A549 (cell line): ENCODE results near the gene ADORA1. TPM values are rescaled to one million over a fixed set of nuclear protein-coding genes. Genes with fewer than 3 reads are reported as not detected.

Experiments
- ATAC-seq, 2 experiments: fragments of 200-7000 bp in 1 of 2; fragments of >200 bp in 1 of 2; cut with Nextera tagmentation in 1 of 2; cut with Tn5 transposase in 1 of 2; 3 replicates each; pipeline versions ENCODE4 v1.8.0 to v1.9.1; 2018 to 2020; ENCODE audit warnings: mild to moderate bottlenecking in 1 of 2, moderate library complexity in 1 of 2
- CTCF ChIA-PET: fragments of 300-600 bp; sonication (Branson Sonifier 250); formaldehyde crosslinking; extraction: SDS; loops from one replicate; lab custom pipeline; 2021; ENCODE audit warnings: antibody characterized with exemption, inconsistent platforms; lab: Yijun Ruan, JAX
- POLR2A ChIA-PET: fragments of 350-600 bp; formaldehyde crosslinking; extraction: SDS; loops from one replicate; lab custom pipeline; 2021; ENCODE audit warnings: antibody characterized with exemption, inconsistent platforms; lab: Yijun Ruan, JAX
- DNase-seq, 2 experiments: peaks; one replicate each; pipeline versions ENCODE4 v3.0.0 to v3.0.0-alpha.2; 2011 to 2016; ENCODE audit warnings: low read depth in 1 of 2, low spot score in 1 of 2
- FAIRE-seq: peaks from 2 replicates; lab custom pipeline; 2011; peaks lifted over from hg19 to GRCh38; lab: Jason Lieb, UNC
- H3K27ac ChIP-seq, 2 experiments: fragments of >200 bp; sonication (Bioruptor Twin); formaldehyde crosslinking; 3 replicates each; pipeline ENCODE4 v1.5.1; 2016 to 2017
- H3K4me1 ChIP-seq: fragments of >200 bp; sonication (Bioruptor Twin); formaldehyde crosslinking; 3 replicates; pipeline ENCODE4 v1.6.1; 2016
- H3K4me2 ChIP-seq: fragments of >200 bp; sonication (Bioruptor Twin); formaldehyde crosslinking; 3 replicates; pipeline ENCODE4 v1.6.1; 2016
- H3K4me3 ChIP-seq: fragments of >200 bp; sonication (Bioruptor Twin); formaldehyde crosslinking; 3 replicates; pipeline ENCODE4 v1.5.1; 2016
- H3K9me3 ChIP-seq: fragments of >200 bp; sonication (Bioruptor Twin); formaldehyde crosslinking; 3 replicates; pipeline ENCODE4 v1.6.1; 2016
- BHLHE40 ChIP-seq: IDR thresholded peaks from 2 replicates; pipeline ENCODE4 v1.6.1; 2012; ENCODE audit warnings: low read depth, low read length, inconsistent platforms
- CBX2 ChIP-seq: fragments of 200-600 bp; sonication (generic); IDR thresholded peaks from 2 replicates; pipeline ENCODE4 v1.6.1; 2016; ENCODE audit warnings: low read depth, mild to moderate bottlenecking, borderline replicate concordance
- CEBPB ChIP-seq, 2 experiments: fragments of >200 bp in 1 of 2; sonication (Bioruptor Twin) in 1 of 2; formaldehyde crosslinking in 1 of 2; IDR thresholded peaks; 2 replicates each; pipeline ENCODE4 v1.6.1; 2012 to 2016
- FOSB ChIP-seq: fragments of 250-450 bp; sonication (Bioruptor Pico); IDR thresholded peaks from 2 replicates; pipeline ENCODE4 v1.5.0; 2020; ENCODE audit warnings: mild to moderate bottlenecking, moderate library complexity
- FOSL2 ChIP-seq, 2 experiments: fragments of 450-650 bp in 1 of 2; fragments of >200 bp in 1 of 2; sonication (Bioruptor Twin) in 1 of 2; formaldehyde crosslinking; IDR thresholded peaks; 2 replicates each; pipeline versions ENCODE4 v1.5.0 to v1.6.1; 2016 to 2020; ENCODE audit warnings: mild to moderate bottlenecking in 1 of 2, moderate library complexity in 1 of 2
- FOXS1 ChIP-seq: fragments of 250-450 bp; sonication (Bioruptor Pico); IDR thresholded peaks from 2 replicates; pipeline ENCODE4 v1.5.0; 2020; ENCODE audit warnings: mild to moderate bottlenecking, moderate library complexity
- GATA3 ChIP-seq: IDR thresholded peaks from 2 replicates; pipeline ENCODE4 v1.6.1; 2012; ENCODE audit warnings: borderline replicate concordance
- HDAC2 ChIP-seq: fragments of 200-600 bp; sonication (generic); IDR thresholded peaks from 2 replicates; pipeline ENCODE4 v1.6.1; 2016
- HOXB5 ChIP-seq: fragments of 250-450 bp; sonication (Bioruptor Pico); IDR thresholded peaks from 2 replicates; pipeline ENCODE4 v1.5.0; 2020; ENCODE audit warnings: mild to moderate bottlenecking, moderate library complexity
- JUNB ChIP-seq: fragments of >200 bp; sonication (Bioruptor Twin); formaldehyde crosslinking; IDR thresholded peaks from 2 replicates; pipeline ENCODE4 v1.6.1; 2016
- MAFK ChIP-seq: fragments of 450-650 bp; IDR thresholded peaks from 2 replicates; pipeline ENCODE4 v1.6.1; 2014; ENCODE audit not compliant: partially characterized antibody
- MAZ ChIP-seq: fragments of 150-350 bp; IDR thresholded peaks from 2 replicates; pipeline ENCODE4 v1.6.1; 2014; ENCODE audit warnings: antibody characterized with exemption, low read depth, low read length, borderline replicate concordance
- NFE2L2 ChIP-seq: fragments of 150-350 bp; conservative IDR thresholded peaks from 2 replicates; pipeline ENCODE4 v1.6.1; 2014; ENCODE audit warnings: low read length
- NPAS2 ChIP-seq: fragments of 250-450 bp; sonication (Bioruptor Pico); IDR thresholded peaks from 2 replicates; pipeline ENCODE4 v1.8.0; 2022; ENCODE audit warnings: mild to moderate bottlenecking, moderate library complexity, borderline replicate concordance
- NR3C1 ChIP-seq: fragments of >200 bp; sonication (Bioruptor Twin); formaldehyde crosslinking; IDR thresholded peaks from 3 replicates; pipeline ENCODE4 v1.6.1; 2017
- PHF8 ChIP-seq: fragments of 200-600 bp; sonication (generic); IDR thresholded peaks from 2 replicates; pipeline ENCODE4 v1.6.1; 2016; ENCODE audit warnings: low read depth, mild to moderate bottlenecking, antibody characterized with exemption, moderate library complexity, borderline replicate concordance
- POLR2A ChIP-seq: IDR thresholded peaks from 2 replicates; pipeline ENCODE4 v1.6.1; 2012; ENCODE audit warnings: mild to moderate bottlenecking, low read length
- POLR2AphosphoS2 ChIP-seq: conservative IDR thresholded peaks from 2 replicates; pipeline ENCODE4 v1.6.1; 2012; ENCODE audit warnings: low read length, improper control_type of control experiment, inconsistent platforms
- TP53 ChIP-seq: fragments of 250-450 bp; sonication (Bioruptor Pico); IDR thresholded peaks from 2 replicates; pipeline ENCODE4 v1.5.0; 2021; ENCODE audit warnings: mild to moderate bottlenecking, moderate library complexity
- ZNF302 ChIP-seq: fragments of 250-450 bp; sonication (Bioruptor Pico); IDR thresholded peaks from 2 replicates; pipeline ENCODE4 v1.9.0; 2021; ENCODE audit warnings: inconsistent platforms, mild to moderate bottlenecking, moderate library complexity
- WGBS: methylation state at CpG from one replicate; pipeline ENCODE4 v1.1.6; 2017; ENCODE audit errors: missing lambda C conversion rate; 5-methylcytosine and 5-hydroxymethylcytosine counted together
- polyA plus RNA-seq, 4 experiments: library from polyadenylated mRNA; depleted of rRNA in 3 of 4; stranded (reverse); fragments of >200 nt; fragmentation: RNase III in 1 of 4; extraction: RNeasy Plus Mini Kit Qiagen cat#74134 plus additional on column Dnase treatment in 1 of 4; gene quantifications; 2 replicates in 3 of 4; 3 replicates in 1 of 4; pipeline ENCODE4 v1.2.3, GENCODE V29; 2011 to 2017
- TF ChIP-seq, protein P1 (sequence below): fragments of 250-450 bp; sonication (Bioruptor Pico); IDR thresholded peaks from 2 replicates; pipeline ENCODE4 v1.5.0; 2020; ENCODE audit warnings: low read depth, mild to moderate bottlenecking, moderate library complexity
- TF ChIP-seq, protein P2 (sequence below): IDR thresholded peaks from 2 replicates; pipeline ENCODE4 v1.6.1; 2012; ENCODE audit warnings: low read depth, borderline replicate concordance
- TF ChIP-seq, protein P3 (sequence below): fragments of >200 bp; sonication (Bioruptor Twin); formaldehyde crosslinking; IDR thresholded peaks from 2 replicates; pipeline ENCODE4 v1.6.1; 2016
- TF ChIP-seq, protein P4 (sequence below): fragments of 450-650 bp; IDR thresholded peaks from 2 replicates; pipeline ENCODE4 v1.6.1; 2014; ENCODE audit warnings: antibody characterized with exemption
- TF ChIP-seq, protein P5 (sequence below): fragments of >200 bp; sonication (Bioruptor Twin); formaldehyde crosslinking; IDR thresholded peaks from 3 replicates; pipeline ENCODE4 v1.6.1; 2016
- TF ChIP-seq, protein P6 (sequence below): fragments of >200 bp; sonication (Bioruptor Twin); formaldehyde crosslinking; IDR thresholded peaks from 3 replicates; pipeline ENCODE4 v1.5.1; 2016

Gene ADORA1
- polyA plus RNA-seq, 2 of the 4 experiments (the other 2 are of a cell fraction), result 0.48 to 2.4 TPM

DNA sequence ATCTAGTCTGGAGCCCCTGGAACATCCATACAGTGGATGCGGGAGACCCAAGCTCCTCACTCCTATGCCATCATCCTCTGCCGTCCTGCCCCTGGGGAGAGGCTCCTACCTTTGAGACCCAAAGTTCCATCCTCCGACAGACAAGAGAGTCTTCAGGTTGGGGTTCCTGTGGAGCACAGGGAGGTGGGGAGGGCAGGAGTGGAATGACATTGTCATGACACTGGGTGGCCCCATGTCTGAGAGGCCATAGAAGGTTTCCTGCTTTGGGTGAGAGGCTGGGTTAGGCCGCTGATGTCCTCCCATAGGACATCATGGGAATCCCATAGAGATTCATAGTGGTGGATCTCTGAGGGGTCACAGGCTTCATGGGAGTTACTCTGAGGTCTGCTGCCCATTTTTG lies 56.9 kb downstream of the ADORA1 start:
- FAIRE-seq (no peak), ATAC-seq (no peak), DNase-seq (no peak)
- no peak overlapping the region for H3K4me3 ChIP-seq
- H3K4me2 ChIP-seq, result no peak overlapping the region
- 81% methylated on average over 3 of the region's 4 CpGs for WGBS
- no peaks in the 10 kb centered on the region for H3K4me1 ChIP-seq
- CTCF ChIA-PET, result interaction anchor here (1.1 to 3.6 kb wide), 6 partner anchors 9 to 145 kb away, joined by 3 to 15 read pairs (median 4); partner anchors contain the start of gene MYBPH
- TF ChIP-seq, protein P1, sequence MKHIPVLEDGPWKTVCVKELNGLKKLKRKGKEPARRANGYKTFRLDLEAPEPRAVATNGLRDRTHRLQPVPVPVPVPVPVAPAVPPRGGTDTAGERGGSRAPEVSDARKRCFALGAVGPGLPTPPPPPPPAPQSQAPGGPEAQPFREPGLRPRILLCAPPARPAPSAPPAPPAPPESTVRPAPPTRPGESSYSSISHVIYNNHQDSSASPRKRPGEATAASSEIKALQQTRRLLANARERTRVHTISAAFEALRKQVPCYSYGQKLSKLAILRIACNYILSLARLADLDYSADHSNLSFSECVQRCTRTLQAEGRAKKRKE (CRISPR knock-in tag), result no peak
- TF ChIP-seq NPAS2 (CRISPR knock-in tag), result no peak
- TF ChIP-seq, protein P2, sequence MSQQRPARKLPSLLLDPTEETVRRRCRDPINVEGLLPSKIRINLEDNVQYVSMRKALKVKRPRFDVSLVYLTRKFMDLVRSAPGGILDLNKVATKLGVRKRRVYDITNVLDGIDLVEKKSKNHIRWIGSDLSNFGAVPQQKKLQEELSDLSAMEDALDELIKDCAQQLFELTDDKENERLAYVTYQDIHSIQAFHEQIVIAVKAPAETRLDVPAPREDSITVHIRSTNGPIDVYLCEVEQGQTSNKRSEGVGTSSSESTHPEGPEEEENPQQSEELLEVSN, result no peak
- no peak for TF ChIP-seq POLR2A
- TF ChIP-seq, protein P3, sequence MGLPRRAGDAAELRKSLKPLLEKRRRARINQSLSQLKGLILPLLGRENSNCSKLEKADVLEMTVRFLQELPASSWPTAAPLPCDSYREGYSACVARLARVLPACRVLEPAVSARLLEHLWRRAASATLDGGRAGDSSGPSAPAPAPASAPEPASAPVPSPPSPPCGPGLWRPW, result no peak
- TF ChIP-seq POLR2AphosphoS2, result no peak
- no peak for TF ChIP-seq FOSB (CRISPR knock-in tag)
- TF ChIP-seq NFE2L2, result no peak
- no peak for TF ChIP-seq FOXS1 (CRISPR knock-in tag)
- no peak overlapping the region for H3K27ac ChIP-seq
- POLR2A ChIA-PET, result no interaction called here
- H3K9me3 ChIP-seq, result no peaks in the 10 kb centered on the region

DNA sequence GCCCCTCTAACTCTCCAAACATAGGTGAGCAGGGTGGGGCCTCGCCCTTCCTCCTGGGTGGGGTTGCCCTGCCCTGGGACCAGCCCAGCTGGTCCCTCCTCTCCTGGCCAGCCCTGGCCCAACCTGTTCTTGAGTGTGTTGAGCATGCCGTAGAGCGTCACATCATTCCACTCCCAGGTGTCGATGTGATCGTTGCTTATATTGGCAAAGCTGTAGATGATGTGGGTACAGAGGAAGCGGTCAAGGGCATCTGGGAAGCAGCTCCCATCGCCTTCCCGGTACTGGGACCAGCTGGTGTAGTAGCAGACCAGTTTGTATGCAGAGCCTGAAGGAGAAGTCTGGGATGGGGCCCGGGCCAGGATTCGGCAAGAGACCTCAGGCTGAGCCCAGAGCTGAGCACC lies 57.5 kb downstream of the ADORA1 start:
- H3K4me1 ChIP-seq, result no peaks in the 10 kb centered on the region
- no peak for FAIRE-seq
- TF ChIP-seq, protein P4, sequence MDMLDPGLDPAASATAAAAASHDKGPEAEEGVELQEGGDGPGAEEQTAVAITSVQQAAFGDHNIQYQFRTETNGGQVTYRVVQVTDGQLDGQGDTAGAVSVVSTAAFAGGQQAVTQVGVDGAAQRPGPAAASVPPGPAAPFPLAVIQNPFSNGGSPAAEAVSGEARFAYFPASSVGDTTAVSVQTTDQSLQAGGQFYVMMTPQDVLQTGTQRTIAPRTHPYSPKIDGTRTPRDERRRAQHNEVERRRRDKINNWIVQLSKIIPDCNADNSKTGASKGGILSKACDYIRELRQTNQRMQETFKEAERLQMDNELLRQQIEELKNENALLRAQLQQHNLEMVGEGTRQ, result no peak
- TF ChIP-seq, protein P5, sequence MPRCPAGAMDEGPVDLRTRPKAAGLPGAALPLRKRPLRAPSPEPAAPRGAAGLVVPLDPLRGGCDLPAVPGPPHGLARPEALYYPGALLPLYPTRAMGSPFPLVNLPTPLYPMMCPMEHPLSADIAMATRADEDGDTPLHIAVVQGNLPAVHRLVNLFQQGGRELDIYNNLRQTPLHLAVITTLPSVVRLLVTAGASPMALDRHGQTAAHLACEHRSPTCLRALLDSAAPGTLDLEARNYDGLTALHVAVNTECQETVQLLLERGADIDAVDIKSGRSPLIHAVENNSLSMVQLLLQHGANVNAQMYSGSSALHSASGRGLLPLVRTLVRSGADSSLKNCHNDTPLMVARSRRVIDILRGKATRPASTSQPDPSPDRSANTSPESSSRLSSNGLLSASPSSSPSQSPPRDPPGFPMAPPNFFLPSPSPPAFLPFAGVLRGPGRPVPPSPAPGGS, result no peak
- no peak for TF ChIP-seq NR3C1
- TF ChIP-seq TP53 (CRISPR knock-in tag), result no peak
- TF ChIP-seq CEBPB (IDR thresholded peaks at IDR 0.05), result no peak
- POLR2A ChIA-PET, result no interaction called here
- ATAC-seq, result no peak
- no peak overlapping the region for H3K4me2 ChIP-seq
- 86% methylated on average over 10 of the region's 10 CpGs for WGBS
- DNase-seq, result no peak
- H3K27ac ChIP-seq, result no peak overlapping the region
- no peaks in the 10 kb centered on the region for H3K9me3 ChIP-seq
- no peak overlapping the region for H3K4me3 ChIP-seq
- CTCF ChIA-PET, result interaction anchor here (1.3 to 3.6 kb wide), 5 partner anchors 13 to 145 kb away, joined by 3 to 15 read pairs (median 8); no protein-coding TSS in a partner anchor

DNA sequence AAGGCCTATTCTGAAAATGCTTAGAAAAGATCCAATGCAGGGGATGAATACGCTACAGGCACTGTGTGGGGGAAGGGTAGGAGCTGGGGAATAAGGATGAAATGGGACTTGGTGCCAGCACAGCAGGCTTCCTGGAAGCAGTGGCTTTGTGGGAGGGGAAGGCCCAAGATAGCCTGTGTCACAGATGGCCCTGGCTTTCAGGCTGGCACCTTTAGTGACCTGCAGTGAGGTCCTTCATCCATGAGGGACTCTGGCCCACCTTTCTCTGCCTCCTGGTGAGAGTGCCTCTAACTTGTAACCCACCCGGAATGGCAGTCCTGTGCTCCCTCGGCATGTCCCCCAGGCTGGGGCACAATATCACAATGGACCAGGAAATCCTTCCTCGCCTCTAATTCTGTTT lies 58.1 kb downstream of the ADORA1 start:
- Histone ChIP-seq H3K27ac (no peak overlapping the region), H3K4me1 (no peaks in the 10 kb centered on the region), H3K9me3 (no peaks in the 10 kb centered on the region), H3K4me3 (no peak overlapping the region), H3K4me2 (no peak overlapping the region)
- ATAC-seq (no peak), FAIRE-seq (no peak), DNase-seq (no peak)
- CTCF ChIA-PET, result interaction anchor here (1.0 to 3.6 kb wide), 6 partner anchors 13 to 146 kb away, joined by 3 to 15 read pairs (median 6); no protein-coding TSS in a partner anchor
- no peak for TF ChIP-seq HOXB5 (CRISPR knock-in tag)
- TF ChIP-seq BHLHE40, result no peak
- WGBS, result 74% methylated on average over 4 of the region's 4 CpGs
- POLR2A ChIA-PET, result no interaction called here

DNA sequence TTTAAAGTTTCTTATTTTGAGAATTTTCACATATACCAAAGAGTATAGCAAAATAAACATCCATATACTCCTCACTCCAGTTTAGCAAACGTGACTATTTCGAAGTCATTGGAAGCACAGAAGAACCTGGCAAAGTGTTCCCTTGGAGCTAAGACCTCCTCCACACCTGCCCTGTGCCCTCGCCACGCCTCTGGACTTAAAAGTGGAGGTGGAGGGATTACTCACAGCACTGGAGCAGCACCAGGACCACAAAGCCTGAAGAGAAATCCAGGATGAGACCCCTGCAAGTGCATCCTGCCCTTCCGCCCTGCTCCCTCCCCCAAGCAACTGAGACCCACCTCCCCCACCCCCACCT lies 58.5 kb downstream of the ADORA1 start:
- no peak for TF ChIP-seq HDAC2
- TF ChIP-seq CEBPB (IDR thresholded peaks at IDR 0.05), result no peak
- no peak for TF ChIP-seq ZNF302 (CRISPR knock-in tag)
- no peak for TF ChIP-seq FOSL2 (IDR thresholded peaks at IDR 0.05)
- TF ChIP-seq FOSL2 (CRISPR knock-in tag; IDR thresholded peaks at IDR 0.05), result no peak
- TF ChIP-seq, protein P6, sequence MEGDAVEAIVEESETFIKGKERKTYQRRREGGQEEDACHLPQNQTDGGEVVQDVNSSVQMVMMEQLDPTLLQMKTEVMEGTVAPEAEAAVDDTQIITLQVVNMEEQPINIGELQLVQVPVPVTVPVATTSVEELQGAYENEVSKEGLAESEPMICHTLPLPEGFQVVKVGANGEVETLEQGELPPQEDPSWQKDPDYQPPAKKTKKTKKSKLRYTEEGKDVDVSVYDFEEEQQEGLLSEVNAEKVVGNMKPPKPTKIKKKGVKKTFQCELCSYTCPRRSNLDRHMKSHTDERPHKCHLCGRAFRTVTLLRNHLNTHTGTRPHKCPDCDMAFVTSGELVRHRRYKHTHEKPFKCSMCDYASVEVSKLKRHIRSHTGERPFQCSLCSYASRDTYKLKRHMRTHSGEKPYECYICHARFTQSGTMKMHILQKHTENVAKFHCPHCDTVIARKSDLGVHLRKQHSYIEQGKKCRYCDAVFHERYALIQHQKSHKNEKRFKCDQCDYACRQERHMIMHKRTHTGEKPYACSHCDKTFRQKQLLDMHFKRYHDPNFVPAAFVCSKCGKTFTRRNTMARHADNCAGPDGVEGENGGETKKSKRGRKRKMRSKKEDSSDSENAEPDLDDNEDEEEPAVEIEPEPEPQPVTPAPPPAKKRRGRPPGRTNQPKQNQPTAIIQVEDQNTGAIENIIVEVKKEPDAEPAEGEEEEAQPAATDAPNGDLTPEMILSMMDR, result no peak
- no peak for TF ChIP-seq JUNB
- no peak for TF ChIP-seq GATA3
- TF ChIP-seq PHF8, result no peak
- no peak for TF ChIP-seq MAZ
- TF ChIP-seq MAFK, result no peak
- TF ChIP-seq CBX2, result no peak
- H3K4me1 ChIP-seq, result no peaks in the 10 kb centered on the region
- ChIA-PET CTCF (interaction anchor here (1.0 to 3.6 kb wide), 6 partner anchors 14 to 146 kb away, joined by 3 to 15 read pairs (median 6); no protein-coding TSS in a partner anchor), POLR2A (no interaction called here)
- FAIRE-seq (no peak), DNase-seq (no peak), ATAC-seq (no peak)
- no peak overlapping the region for H3K4me2 ChIP-seq
- H3K9me3 ChIP-seq, result no peaks in the 10 kb centered on the region
- WGBS, result 68% methylated on average over 4 of the region's 5 CpGs
- H3K27ac ChIP-seq, result no peak overlapping the region
- H3K4me3 ChIP-seq, result no peak overlapping the region
